Osteoblast (primary cell): ENCODE data around the gene DIAPH2. TPM values are rescaled to one million over a fixed set of nuclear protein-coding genes. Genes with fewer than 3 reads are reported as not detected.

Experiments used
- DNase-seq: peaks from one replicate; pipeline ENCODE4 v3.0.0; 2011; ENCODE audit warnings: low spot score, mixed read lengths; ENCODE audit not compliant: insufficient read length; ENCODE audit errors: missing footprints
- H2AFZ ChIP-seq: 2 replicates; pipeline ENCODE4 v1.6.0; 2011; ENCODE audit warnings: mild to moderate bottlenecking, low read length
- H3K27ac ChIP-seq: 2 replicates; pipeline ENCODE4 v1.5.1; 2011; ENCODE audit warnings: mild to moderate bottlenecking, low read depth, low read length, moderate library complexity
- H3K27me3 ChIP-seq: 2 replicates; pipeline ENCODE4 v1.6.0; 2012; ENCODE audit warnings: mild to moderate bottlenecking, control low read depth, inconsistent platforms, low read length, moderate library complexity; ENCODE audit not compliant: insufficient read depth
- H3K36me3 ChIP-seq: 2 replicates; pipeline ENCODE4 v1.5.1; 2011; ENCODE audit warnings: mild to moderate bottlenecking, low read length, control low read depth, moderate library complexity; ENCODE audit not compliant: insufficient read depth
- H3K4me1 ChIP-seq: 2 replicates; pipeline ENCODE4 v1.5.1; 2011; ENCODE audit warnings: mild to moderate bottlenecking, low read length, control low read depth, moderate library complexity; ENCODE audit not compliant: insufficient read depth
- H3K4me2 ChIP-seq: 2 replicates; pipeline ENCODE4 v1.6.0; 2011; ENCODE audit warnings: mild to moderate bottlenecking, low read length; ENCODE audit not compliant: insufficient read depth
- H3K4me3 ChIP-seq: fragments of 200-600 bp; sonication (generic); 3 replicates; pipeline ENCODE4 v1.5.1; 2012; ENCODE audit warnings: mild to moderate bottlenecking, low read length, inconsistent platforms; ENCODE audit not compliant: insufficient read depth
- H3K79me2 ChIP-seq: 2 replicates; pipeline ENCODE4 v1.6.0; 2012; ENCODE audit warnings: mild to moderate bottlenecking, low read length, control low read depth, inconsistent platforms; ENCODE audit not compliant: insufficient read depth
- H3K9me3 ChIP-seq: 2 replicates; pipeline ENCODE4 v1.5.1; 2011; ENCODE audit warnings: low read depth, low read length, control low read depth
- H4K20me1 ChIP-seq: 2 replicates; pipeline ENCODE4 v1.6.0; 2012; ENCODE audit warnings: mild to moderate bottlenecking, low read length, control low read depth; ENCODE audit not compliant: insufficient read depth
- total RNA-seq: library from RNA; depleted of rRNA; stranded (reverse); fragments of >200 nt; gene quantifications from 2 replicates; pipeline ENCODE4 v1.2.3, GENCODE V29; 2012
- TF ChIP-seq, protein P1 (sequence below): IDR thresholded peaks from 2 replicates; pipeline ENCODE4 v1.5.1; 2011; ENCODE audit warnings: mild to moderate bottlenecking, low read depth, low read length, moderate library complexity; ENCODE audit errors: extremely low read depth

The DIAPH2 gene
- total RNA-seq, 1 donor: 21.0 TPM

DNA sequence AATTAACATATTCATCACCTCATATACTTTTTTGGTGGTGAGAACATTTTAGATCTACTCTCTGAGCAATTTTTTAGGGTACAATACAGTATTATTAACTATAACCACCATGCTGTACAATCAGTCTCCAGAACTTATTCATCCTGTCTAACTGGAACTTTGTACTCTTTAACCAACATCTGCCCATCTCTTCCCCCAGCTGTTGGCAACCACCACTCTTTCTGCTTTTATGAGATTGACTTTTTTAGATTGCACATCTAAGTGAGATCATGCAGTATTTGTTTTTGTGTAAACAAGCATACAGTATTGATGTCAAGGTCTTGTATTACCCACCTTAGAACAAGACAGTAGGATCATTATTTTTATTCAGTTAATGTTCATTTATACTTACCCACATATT, 715.9 kb downstream of the DIAPH2 start:
- no peak for DNase-seq
- peaks cover 12% of the 10 kb centered on the region for H3K4me1 ChIP-seq
- TF ChIP-seq, protein P1, sequence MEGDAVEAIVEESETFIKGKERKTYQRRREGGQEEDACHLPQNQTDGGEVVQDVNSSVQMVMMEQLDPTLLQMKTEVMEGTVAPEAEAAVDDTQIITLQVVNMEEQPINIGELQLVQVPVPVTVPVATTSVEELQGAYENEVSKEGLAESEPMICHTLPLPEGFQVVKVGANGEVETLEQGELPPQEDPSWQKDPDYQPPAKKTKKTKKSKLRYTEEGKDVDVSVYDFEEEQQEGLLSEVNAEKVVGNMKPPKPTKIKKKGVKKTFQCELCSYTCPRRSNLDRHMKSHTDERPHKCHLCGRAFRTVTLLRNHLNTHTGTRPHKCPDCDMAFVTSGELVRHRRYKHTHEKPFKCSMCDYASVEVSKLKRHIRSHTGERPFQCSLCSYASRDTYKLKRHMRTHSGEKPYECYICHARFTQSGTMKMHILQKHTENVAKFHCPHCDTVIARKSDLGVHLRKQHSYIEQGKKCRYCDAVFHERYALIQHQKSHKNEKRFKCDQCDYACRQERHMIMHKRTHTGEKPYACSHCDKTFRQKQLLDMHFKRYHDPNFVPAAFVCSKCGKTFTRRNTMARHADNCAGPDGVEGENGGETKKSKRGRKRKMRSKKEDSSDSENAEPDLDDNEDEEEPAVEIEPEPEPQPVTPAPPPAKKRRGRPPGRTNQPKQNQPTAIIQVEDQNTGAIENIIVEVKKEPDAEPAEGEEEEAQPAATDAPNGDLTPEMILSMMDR: no peak
- no peaks in the 10 kb centered on the region for H4K20me1 ChIP-seq
- H3K27me3 ChIP-seq: no peaks in the 10 kb centered on the region
- no peaks in the 10 kb centered on the region for H3K79me2 ChIP-seq
- H3K36me3 ChIP-seq: no peaks in the 10 kb centered on the region
- no peak overlapping the region for H3K27ac ChIP-seq
- no peak overlapping the region for H3K4me2 ChIP-seq
- no peak overlapping the region for H2AFZ ChIP-seq
- no peaks in the 10 kb centered on the region for H3K9me3 ChIP-seq
- no peak overlapping the region for H3K4me3 ChIP-seq

DNA sequence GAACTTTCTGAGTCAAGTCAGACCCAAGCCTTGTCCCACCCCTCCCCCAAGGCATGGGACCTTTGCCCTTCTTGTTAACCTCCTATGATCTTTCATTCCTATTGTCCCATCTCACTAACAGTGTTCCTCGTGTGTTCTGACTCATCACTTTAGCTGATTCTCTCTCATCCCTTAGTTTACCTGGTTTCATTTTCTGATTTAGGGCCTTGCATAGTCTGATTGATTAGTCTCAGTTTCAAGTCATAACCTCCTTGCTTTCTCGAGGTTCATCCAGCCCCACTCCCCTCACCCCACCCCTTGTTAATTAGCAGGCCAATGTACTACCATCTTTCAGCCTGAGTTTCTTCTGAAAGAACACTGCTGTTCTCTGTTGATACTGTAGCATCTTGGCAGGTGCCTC, 716.5 kb downstream of the DIAPH2 start:
- TF ChIP-seq, protein P1: no peak
- Histone ChIP-seq H3K79me2 (no peaks in the 10 kb centered on the region), H2AFZ (no peak overlapping the region), H3K4me2 (no peak overlapping the region), H4K20me1 (no peaks in the 10 kb centered on the region), H3K27ac (no peak overlapping the region), H3K36me3 (no peaks in the 10 kb centered on the region), H3K27me3 (no peaks in the 10 kb centered on the region), H3K9me3 (no peaks in the 10 kb centered on the region), H3K4me1 (peaks cover 12% of the 10 kb centered on the region), H3K4me3 (no peak overlapping the region)
- DNase-seq: no peak

- H4K20me1 ChIP-seq: no peaks in the 10 kb centered on the region
- H3K4me3 ChIP-seq: no peak overlapping the region
- no peak overlapping the region for H3K4me2 ChIP-seq
- H2AFZ ChIP-seq: no peak overlapping the region
- no peaks in the 10 kb centered on the region for H3K36me3 ChIP-seq
- TF ChIP-seq, protein P1: no peak
- peaks cover 12% of the 10 kb centered on the region for H3K4me1 ChIP-seq
- no peaks in the 10 kb centered on the region for H3K9me3 ChIP-seq
- no peaks in the 10 kb centered on the region for H3K79me2 ChIP-seq
- H3K27ac ChIP-seq: no peak overlapping the region
- H3K27me3 ChIP-seq: no peaks in the 10 kb centered on the region
- DNase-seq: no peak
Measured at GRCh38 chrX:97401586-97402136, 717.0 kb downstream of the DIAPH2 start.

GRCh38 chrX:97402333-97402732, 717.7 kb downstream of the DIAPH2 start:
- H3K27ac ChIP-seq: no peak overlapping the region
- TF ChIP-seq, protein P1: no peak
- H3K9me3 ChIP-seq: no peaks in the 10 kb centered on the region
- no peak for DNase-seq
- peaks cover 12% of the 10 kb centered on the region for H3K4me1 ChIP-seq
- H3K4me3 ChIP-seq: no peak overlapping the region
- no peaks in the 10 kb centered on the region for H3K36me3 ChIP-seq
- no peak overlapping the region for H3K4me2 ChIP-seq
- no peak overlapping the region for H2AFZ ChIP-seq
- H4K20me1 ChIP-seq: no peaks in the 10 kb centered on the region
- no peaks in the 10 kb centered on the region for H3K27me3 ChIP-seq
- no peaks in the 10 kb centered on the region for H3K79me2 ChIP-seq
